ENCODE data around the gene KCND2. TPM values are rescaled to one million over a fixed set of nuclear protein-coding genes. Genes with fewer than 3 reads are reported as not detected.

The KCND2 gene
- polyA plus RNA-seq, 1 of the 3 experiments (the other 2 are of a cell fraction), result not detected

DNA sequence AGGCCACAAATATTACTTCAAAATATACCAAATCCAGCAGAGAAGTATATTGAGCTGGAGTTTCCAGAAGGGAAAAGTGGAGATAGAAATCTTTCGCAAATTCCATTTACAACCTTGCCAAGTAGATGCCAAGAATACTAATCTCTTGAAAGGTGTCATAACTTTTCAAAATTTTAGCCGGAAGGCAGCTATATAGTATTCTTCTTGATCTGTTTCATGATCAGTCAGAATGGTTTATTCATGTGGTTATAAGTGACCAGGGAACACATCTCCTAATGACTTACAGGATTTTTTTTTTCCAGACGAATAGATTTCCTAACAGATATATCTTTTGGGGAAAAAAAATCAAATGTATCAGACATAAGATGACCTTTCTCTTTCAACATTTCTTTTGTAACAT, 314.3 kb downstream of the KCND2 start:
- H3K27me3 ChIP-seq (ENCODE audit: insufficient read depth), result peaks cover 5% of the 10 kb centered on the region; the same call in 1 of the 2 replicates
- TF ChIP-seq RAD21 (IDR thresholded peaks at IDR 0.05; ENCODE audit: low read length), result no peak
- no peak for TF ChIP-seq FOSL2 (IDR thresholded peaks at IDR 0.05; ENCODE audit: borderline replicate concordance, low read depth)
- TF ChIP-seq TAF1 (IDR thresholded peaks at IDR 0.05; ENCODE audit: borderline replicate concordance, low read depth, low read length), result no peak
- no peak for TF ChIP-seq PBX3 (IDR thresholded peaks at IDR 0.05)
- no peak for TF ChIP-seq CHD2 (IDR thresholded peaks at IDR 0.05; ENCODE audit: low read length, partially characterized antibody)
- TF ChIP-seq MEF2A (IDR thresholded peaks at IDR 0.05; ENCODE audit: borderline replicate concordance, low read depth), result no peak
- TF ChIP-seq MXI1 (IDR thresholded peaks at IDR 0.05; ENCODE audit: low read depth, low read length), result no peak
- TF ChIP-seq GABPA (IDR thresholded peaks at IDR 0.05; ENCODE audit: low read depth), result no peak
- no peak for TF ChIP-seq NFIC (IDR thresholded peaks at IDR 0.05; ENCODE audit: borderline replicate concordance)
- TF ChIP-seq EZH2phosphoT487 (IDR thresholded peaks at IDR 0.05; ENCODE audit: borderline replicate concordance, low read depth), result no peak
- no peak overlapping the region for H2AFZ ChIP-seq (ENCODE audit: low read depth)
- CTCF ChIA-PET, result interaction anchor here (0.6 to 0.7 kb wide), 2 partner anchors 247 to 1704 kb away, joined by 3 read pairs; no protein-coding TSS in a partner anchor
- H3K79me2 ChIP-seq (ENCODE audit: insufficient read depth), result no peaks in the 10 kb centered on the region
- H3K4me3 ChIP-seq (ENCODE audit: low read depth in 2 of 2, low read length in 1 of 2), result no peak overlapping the region
- no peak overlapping the region for H3K9ac ChIP-seq
- H4K20me1 ChIP-seq (ENCODE audit: insufficient read depth), result no peaks in the 10 kb centered on the region
- H3K9me3 ChIP-seq, result no peaks in the 10 kb centered on the region
- H3K36me3 ChIP-seq (replicated peaks in 1 of 2; ENCODE audit: control insufficient read depth in 1 of 2, insufficient read depth in 2 of 2, low read length in 1 of 2), result no peaks in the 10 kb centered on the region
- no peaks in the 10 kb centered on the region for H3F3A ChIP-seq (replicated peaks; ENCODE audit: insufficient read depth)
- WGBS (ENCODE audit: low lambda C conversion rate), result 3% methylated on average over 3 of the region's 3 CpGs
- H3K9me2 ChIP-seq, result no peaks in the 10 kb centered on the region
- H3K4me2 ChIP-seq, result no peak overlapping the region
- POLR2A ChIA-PET, result no interaction called here
- H3K4me1 ChIP-seq (ENCODE audit: control insufficient read depth in 1 of 2, insufficient read depth in 2 of 2, low read depth in 1 of 2, low read length in 1 of 2), result no peaks in the 10 kb centered on the region
- DNase-seq, result no peak
- no peak overlapping the region for H3K27ac ChIP-seq (ENCODE audit: low read depth in 2 of 2, low read length in 1 of 2)

- Histone ChIP-seq H4K20me1 (ENCODE audit: insufficient read depth) (no peaks in the 10 kb centered on the region), H3K27me3 (ENCODE audit: insufficient read depth) (peaks cover 5% of the 10 kb centered on the region; the same call in 1 of the 2 replicates), H3K36me3 (replicated peaks in 1 of 2; ENCODE audit: control insufficient read depth in 1 of 2, insufficient read depth in 2 of 2, low read length in 1 of 2) (no peaks in the 10 kb centered on the region), H3K79me2 (ENCODE audit: insufficient read depth) (no peaks in the 10 kb centered on the region), H3K9ac (no peak overlapping the region), H3K4me1 (ENCODE audit: control insufficient read depth in 1 of 2, insufficient read depth in 2 of 2, low read depth in 1 of 2, low read length in 1 of 2) (no peaks in the 10 kb centered on the region), H3K4me3 (ENCODE audit: low read depth in 2 of 2, low read length in 1 of 2) (no peak overlapping the region), H3K27ac (ENCODE audit: low read depth in 2 of 2, low read length in 1 of 2) (no peak overlapping the region), H3K4me2 (no peak overlapping the region), H3F3A (replicated peaks; ENCODE audit: insufficient read depth) (no peaks in the 10 kb centered on the region), H3K9me3 (no peaks in the 10 kb centered on the region), H3K9me2 (no peaks in the 10 kb centered on the region), H2AFZ (ENCODE audit: low read depth) (no peak overlapping the region)
- no peak for TF ChIP-seq CHD2 (IDR thresholded peaks at IDR 0.05; ENCODE audit: low read length, partially characterized antibody)
- TF ChIP-seq ZBTB33 (IDR thresholded peaks at IDR 0.05; ENCODE audit: borderline replicate concordance, low read depth), result no peak
- TF ChIP-seq REST (IDR thresholded peaks at IDR 0.05; ENCODE audit: low read depth, low read length), result no peak
- TF ChIP-seq RAD21 (IDR thresholded peaks at IDR 0.05; ENCODE audit: low read length), result no peak
- no peak for TF ChIP-seq TCF12 (IDR thresholded peaks at IDR 0.05)
- TF ChIP-seq POLR2AphosphoS5 (IDR thresholded peaks at IDR 0.05; ENCODE audit: low read depth, low read length), result no peak
- no peak for TF ChIP-seq TEAD4 (IDR thresholded peaks at IDR 0.05; ENCODE audit: borderline replicate concordance, insufficient read depth)
- TF ChIP-seq GABPA (IDR thresholded peaks at IDR 0.05; ENCODE audit: low read depth), result no peak
- no peak for TF ChIP-seq SMC3 (IDR thresholded peaks at IDR 0.05; ENCODE audit: low read depth, low read length)
- no peak for TF ChIP-seq GATA2 (CRISPR knock-in tag; IDR thresholded peaks at IDR 0.05)
- TF ChIP-seq CTCF (IDR thresholded peaks at IDR 0.05), result no peak
- POLR2A ChIA-PET, result no interaction called here
- 0% methylated on average over 1 of the region's 1 CpG for WGBS (ENCODE audit: low lambda C conversion rate)
- no peak for DNase-seq
- CTCF ChIA-PET, result interaction anchor here (0.6 to 0.8 kb wide), 3 partner anchors 34 to 1278 kb away, joined by 3 to 4 read pairs (median 3); no protein-coding TSS in a partner anchor
Observed at GRCh38 chr7:120588416-120588815, 315.4 kb downstream of the KCND2 start.
